NCI-H2171 (cell line): ENCODE results near the gene BYSL.

Source experiments
- DNase-seq: peaks from one replicate; lab custom pipeline; 2025; lab: John Stamatoyannopoulos, UW

Gene BYSL

GRCh38 chr6:41976794-41977484, 55.6 kb downstream of the BYSL start:
- no peak for DNase-seq
